Esophagus muscularis mucosa (tissue), 4 donors: ENCODE measurements around the gene SPDYA. TPM values are rescaled to one million over a fixed set of nuclear protein-coding genes. Genes with fewer than 3 reads are reported as not detected.

ENCODE experiments used
- DNase-seq: peaks from one replicate; pipeline ENCODE4 v3.0.0-alpha.2; 2017; ENCODE audit errors: extremely low spot score
- H3K27ac ChIP-seq, 4 donors: fragments of 200-600 bp; sonication (generic); replicated peaks in 1 of 4; 1 replicate in 3 of 4; 2 replicates in 1 of 4; pipeline ENCODE4 v1.5.1; 2016 to 2019; ENCODE audit warnings: mild to moderate bottlenecking in 1 of 4
- H3K27me3 ChIP-seq, 4 donors: fragments of 200-600 bp; sonication (generic); one replicate each; pipeline versions ENCODE4 v1.5.1 to v1.6.0; 2016 to 2019
- H3K36me3 ChIP-seq, 4 donors: fragments of 200-600 bp; sonication (generic); one replicate each; pipeline ENCODE4 v1.5.1; 2016 to 2019
- H3K4me1 ChIP-seq, 4 donors: fragments of 200-600 bp; sonication (generic); one replicate each; pipeline ENCODE4 v1.5.1; 2016 to 2019
- H3K4me3 ChIP-seq, 4 donors: fragments of 200-600 bp; sonication (generic); 1 replicate in 2 of 4; 2 replicates in 2 of 4; pipeline ENCODE4 v1.5.1; 2016 to 2019; ENCODE audit warnings: mild to moderate bottlenecking in 4 of 4, moderate library complexity in 1 of 4
- H3K9me3 ChIP-seq, 4 donors: fragments of 200-600 bp; sonication (generic); 1 replicate in 3 of 4; 2 replicates in 1 of 4; pipeline ENCODE4 v1.5.1; 2016 to 2019
- CTCF ChIP-seq, 3 experiments: fragments of 200-600 bp in 2 of 3; fragments of 450-650 bp in 1 of 3; sonication (generic) in 2 of 3; IDR thresholded peaks; one replicate each; pipeline ENCODE4 v1.5.1; 2017 to 2019; ENCODE audit warnings: antibody characterized with exemption in 3 of 3, mild to moderate bottlenecking in 2 of 3, moderate library complexity in 1 of 3
- EP300 ChIP-seq: sonication (generic); formaldehyde crosslinking; IDR thresholded peaks from one replicate; pipeline ENCODE4 v1.6.1; 2017; ENCODE audit warnings: antibody characterized with exemption
- POLR2A ChIP-seq: fragments of 450-650 bp; IDR thresholded peaks from one replicate; pipeline ENCODE4 v1.6.1; 2017; ENCODE audit warnings: antibody characterized with exemption, moderate library complexity, mild to moderate bottlenecking, low read depth
- POLR2AphosphoS5 ChIP-seq, 2 donors: sonication (generic); formaldehyde crosslinking; IDR thresholded peaks; one replicate each; pipeline ENCODE4 v1.6.1; 2017; ENCODE audit warnings: antibody characterized with exemption in 2 of 2
- WGBS: methylation state at CpG from one replicate; pipeline ENCODE4 v1.1.5; 2018; 5-methylcytosine and 5-hydroxymethylcytosine counted together
- intact Hi-C: fragments of 100-400 bp; cut with DNase I; formaldehyde crosslinking; loops from one replicate; pipeline ENCODE4 v1.15.1; 2023
- total RNA-seq, 4 donors: library from RNA; depleted of rRNA; stranded (reverse); fragments of >200 nt; gene quantifications; one replicate each; pipeline versions ENCODE4 v1.1.0 to v1.2.1, GENCODE V29; 2016

Gene SPDYA
- total RNA-seq, 4 donors from 2014 or later = 0.33 to 3.0 (median 0.91) TPM

- intact Hi-C loops = loop anchor here (10.0 kb wide), 1 partner anchor 329 kb away; no protein-coding TSS in a partner anchor
- TF ChIP-seq POLR2AphosphoS5 (IDR thresholded peaks at IDR 0.05) (no peak), POLR2A (no peak), EP300 (no peak), CTCF (IDR thresholded peaks at IDR 0.05) (no peak)
- Histone ChIP-seq H3K27me3 (no peaks in the 10 kb centered on the region), H3K36me3 (no peaks in the 10 kb centered on the region), H3K4me1 (peaks cover 19 to 35% (median 33%) of the 10 kb centered on the region in 4 donors), H3K4me3 (peak overlapping the region in 1 of 4 donors; percentile 96), H3K9me3 (no peaks in the 10 kb centered on the region), H3K27ac (no peak overlapping the region)
- WGBS = 86% methylated on average over 21 of the region's 21 CpGs
- DNase-seq = no peak
Measured at GRCh38 chr2:28893488-28893887, 82.9 kb downstream of the SPDYA start.

- H3K9me3 ChIP-seq = no peaks in the 10 kb centered on the region
- H3K4me1 ChIP-seq = peaks cover 19 to 39% (median 38%) of the 10 kb centered on the region in 4 donors
- peak within 1 kb of the TSS; percentile 91 to 98 (median 96) for H3K4me3 ChIP-seq
- peak within 1 kb of the TSS; percentile 75 to 89 (median 82) for H3K27ac ChIP-seq
- peak; percentile 98 for DNase-seq
- intact Hi-C loops = loop anchor here (2.0 to 10.0 kb wide), 2 partner anchors 74 to 330 kb away; no protein-coding TSS in a partner anchor
- H3K27me3 ChIP-seq = no peaks in the 10 kb centered on the region
- whole genome bisulfite sequencing = under 1% methylated on average over 48 of the region's 79 CpGs
- H3K36me3 ChIP-seq = no peaks in the 10 kb centered on the region
- TF ChIP-seq POLR2A (peak; percentile 52), EP300 (no peak), CTCF (IDR thresholded peaks at IDR 0.05) (peak in 1 of 3 experiments; percentile 10), POLR2AphosphoS5 (IDR thresholded peaks at IDR 0.05) (peak; percentile 89 to 96)
Measured at GRCh38 chr2:28894470-28895188, 84.0 kb downstream of the SPDYA start, which contains the start of gene WDR43. Gene WDR43 (plus strand): TSS chr2:28894667. CDS start chr2:28894699, 32 bp downstream.

GRCh38 chr2:28895189-28895893, 84.7 kb downstream of the SPDYA start:
- DNase-seq = no peak
- intact Hi-C loops = loop anchor here (2.0 to 10.0 kb wide), 2 partner anchors 75 to 331 kb away; no protein-coding TSS in a partner anchor
- H3K4me3 ChIP-seq = peak overlapping the region; percentile 91 to 98 (median 96)

GRCh38 chr2:28896906-28897305, 86.3 kb downstream of the SPDYA start:
- no peak for DNase-seq
- H3K4me3 ChIP-seq = no peak overlapping the region
- TF ChIP-seq EP300 (no peak), CTCF (IDR thresholded peaks at IDR 0.05) (no peak), POLR2A (no peak), POLR2AphosphoS5 (IDR thresholded peaks at IDR 0.05) (no peak)
- peaks cover 19 to 44% (median 38%) of the 10 kb centered on the region in 4 donors for H3K4me1 ChIP-seq
- no peaks in the 10 kb centered on the region for H3K9me3 ChIP-seq
- intact Hi-C loops = loop anchor here (10.0 kb wide), 1 partner anchor 332 kb away; no protein-coding TSS in a partner anchor
- WGBS = 32% methylated on average over 2 of the region's 2 CpGs
- H3K27me3 ChIP-seq = no peaks in the 10 kb centered on the region
- peaks cover 0 to 1% (median under 1%) of the 10 kb centered on the region in 4 donors for H3K36me3 ChIP-seq
- H3K27ac ChIP-seq = no peak overlapping the region

More at GRCh38 chr2:28895189-28895893, 84.7 kb downstream of the SPDYA start:
- Histone ChIP-seq H3K27me3 (no peaks in the 10 kb centered on the region), H3K36me3 (no peaks in the 10 kb centered on the region), H3K4me1 (peaks cover 19 to 39% (median 38%) of the 10 kb centered on the region in 4 donors), H3K27ac (peak overlapping the region; percentile 75 to 89 (median 82)), H3K9me3 (no peaks in the 10 kb centered on the region)
- under 1% methylated on average over 19 of the region's 19 CpGs for WGBS
- TF ChIP-seq POLR2AphosphoS5 (IDR thresholded peaks at IDR 0.05) (no peak), CTCF (IDR thresholded peaks at IDR 0.05) (no peak), POLR2A (no peak), EP300 (no peak)
